Left cardiac atrium (tissue), 4 donors: ENCODE results near the gene NAT16. TPM values are rescaled to one million over a fixed set of nuclear protein-coding genes. Genes with fewer than 3 reads are reported as not detected.
A peak's percentile ranks its signal among the peaks of the same experiment; 100 is the strongest.

Experiments
- ATAC-seq, 2 donors: fragments of 200-7000 bp; cut with Tn5 transposase; one replicate each; pipeline ENCODE4 v1.9.1; 2020; ENCODE audit warnings: mild to moderate bottlenecking in 2 of 2, moderate library complexity in 2 of 2
- DNase-seq: peaks from one replicate; pipeline ENCODE4 v3.0.0-alpha.2; 2020
- intact Hi-C, 2 donors: fragments of 100-400 bp; cut with DNase I; formaldehyde crosslinking; loops; one replicate each; pipeline versions ENCODE4 v1.14.1 to v1.15.1; 2022 to 2023
- long read RNA-seq: library from polyadenylated mRNA; unstranded; transcript quantifications from one replicate; pipeline ENCODE4 v2.0.0, GENCODE V29; 2021
- total RNA-seq, 2 donors: library from RNA; stranded (reverse); fragmentation: NEBNext Ultra II Directional; extraction: Animal tissue kit (Norgen Biotek cat#: 25700); gene quantifications; one replicate each; pipeline ENCODE4 v1.2.1, GENCODE V29; 2021
- donor health status: DM: no; HTN: yes; CAD: no.
- donor health status: DM: no; HTN: yes; CAD: no; lungs with severe emphysema.
- donor health status: DM: yes; HTN: yes; CAD: no.
- donor health status: Dilated cardiomyopathy.

The NAT16 gene
- not detected for total RNA-seq
- long read RNA-seq: 0 reads

DNA sequence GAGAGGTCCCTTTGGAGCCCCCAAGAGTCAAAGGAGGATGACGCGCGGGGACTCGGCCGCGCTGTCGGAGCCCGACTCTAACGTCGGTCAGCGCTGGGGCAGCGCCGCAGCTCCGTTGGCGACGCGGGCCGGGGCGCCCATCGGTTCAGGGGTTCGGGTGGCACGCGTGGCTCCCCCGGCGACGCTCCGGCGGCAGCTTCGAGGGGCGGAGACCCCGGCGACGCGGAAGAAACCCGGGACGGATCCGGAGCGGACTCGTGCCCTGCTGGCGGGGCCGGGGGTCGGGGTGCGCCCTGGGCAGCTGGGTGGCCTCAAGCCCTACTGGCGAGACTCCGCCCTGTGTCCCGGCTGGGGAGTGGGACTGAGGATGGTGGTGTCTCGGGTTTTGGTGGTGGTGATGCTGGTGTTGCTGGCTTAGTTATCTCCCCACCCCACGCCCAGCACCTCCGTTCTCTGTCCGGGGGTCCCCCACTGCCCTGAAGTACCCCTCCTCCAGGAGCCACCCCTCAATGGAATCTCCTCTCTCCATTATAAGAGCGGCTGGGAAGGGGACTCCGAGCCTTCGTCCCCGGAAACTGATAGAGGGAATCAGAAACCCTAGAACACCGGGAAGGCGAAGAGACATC lies at the start of gene NAT16:
TSS of gene NAT16 (minus strand) at position 164 of the 626 bp plus-strand sequence. CDS start 5,486 bp downstream, outside the sequence.
- DNase-seq (no peak), ATAC-seq (no peak)
- intact Hi-C loops: no loop called here

DNA sequence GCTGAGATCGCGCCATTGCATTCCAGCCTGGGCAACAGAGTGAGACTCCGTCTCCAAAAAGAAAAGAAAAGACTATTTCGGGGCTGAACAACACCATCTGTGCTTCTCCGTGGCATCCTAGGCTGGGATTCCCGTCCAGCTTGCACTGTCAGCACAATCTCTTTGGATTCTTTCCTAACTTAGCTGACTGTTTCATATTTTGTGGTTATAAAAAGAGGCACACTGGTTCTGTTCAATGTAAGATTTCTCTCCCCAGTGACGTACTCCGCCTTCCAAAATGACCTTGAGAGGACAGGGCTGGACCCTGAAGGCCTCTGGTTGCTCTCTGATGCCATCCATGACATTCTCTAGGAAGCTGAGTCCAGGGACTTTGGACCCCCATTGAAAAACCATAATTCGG lies 46.6 kb upstream of the NAT16 start:
- intact Hi-C loops: no loop called here
- DNase-seq (no peak), ATAC-seq (no peak)

DNA sequence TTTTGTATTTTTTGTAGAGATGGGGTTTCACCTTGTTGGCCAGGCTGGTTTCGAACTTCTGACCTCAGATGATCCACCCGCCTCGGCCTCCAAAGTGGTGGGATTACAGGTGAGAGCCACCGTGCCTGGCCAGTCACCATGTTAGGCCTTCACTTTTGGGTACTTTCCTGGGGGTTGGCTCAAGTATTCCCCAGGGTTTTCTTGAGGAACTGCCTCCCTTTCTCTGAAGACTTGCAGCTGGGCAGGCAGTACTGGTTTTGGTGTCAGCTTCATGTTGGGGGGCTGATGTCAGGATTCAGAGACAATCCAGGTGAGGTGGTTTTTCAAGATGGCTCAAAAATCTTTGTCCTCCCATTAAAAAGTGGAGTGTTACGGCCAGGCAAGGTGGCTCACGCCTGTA lies 45.6 kb upstream of the NAT16 start:
- intact Hi-C loops: no loop called here
- ATAC-seq (no peak), DNase-seq (no peak)

DNA sequence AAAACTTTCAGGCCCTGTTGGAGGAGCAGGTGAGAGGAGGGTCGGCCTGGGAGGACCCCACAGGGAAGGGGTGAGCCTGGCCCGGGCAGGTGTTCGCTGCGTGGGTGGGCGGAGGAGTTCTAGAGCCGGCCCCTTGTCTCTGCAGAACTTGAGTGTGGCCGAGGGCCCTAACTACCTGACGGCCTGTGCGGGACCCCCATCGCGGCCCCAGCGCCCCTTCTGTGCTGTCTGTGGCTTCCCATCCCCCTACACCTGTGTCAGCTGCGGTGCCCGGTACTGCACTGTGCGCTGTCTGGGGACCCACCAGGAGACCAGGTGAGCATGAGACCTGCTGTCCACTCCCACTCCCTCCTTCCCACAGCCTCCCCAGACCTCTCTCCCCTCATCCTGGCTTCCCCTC lies 43.4 kb upstream of the NAT16 start:
- intact Hi-C loops: no loop called here
- DNase-seq: no peak

DNA sequence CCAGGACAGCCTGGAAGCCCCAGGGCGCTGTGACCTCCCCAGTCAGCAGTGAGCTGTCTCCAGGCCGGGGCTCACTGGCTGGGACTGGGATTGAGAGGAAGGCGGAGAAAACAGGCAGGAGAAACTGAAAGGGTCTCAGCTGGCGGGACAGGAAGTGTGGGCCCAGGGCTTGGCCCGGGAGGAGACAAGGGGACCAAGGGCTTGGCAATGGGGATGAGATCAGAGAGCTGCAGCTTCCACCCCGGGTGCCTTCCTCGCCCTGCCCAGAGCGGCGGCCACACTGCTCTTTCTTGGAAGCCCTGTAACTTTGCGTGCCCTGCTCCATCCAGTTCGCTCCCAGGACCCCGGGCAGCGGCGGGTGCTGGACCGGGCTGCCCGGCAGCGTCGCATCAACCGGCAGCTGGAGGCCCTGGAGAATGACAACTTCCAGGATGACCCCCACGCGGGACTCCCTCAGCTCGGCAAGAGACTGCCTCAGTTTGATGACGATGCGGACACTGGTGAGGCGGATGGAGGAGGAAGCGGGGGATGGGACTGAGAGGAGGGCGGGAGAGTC lies 42.3 kb upstream of the NAT16 start:
- intact Hi-C loops: no loop called here
- DNase-seq (no peak), ATAC-seq (no peak)

More for the DNA sequence above, 43.4 kb upstream of the NAT16 start:
- ATAC-seq: no peak

DNA sequence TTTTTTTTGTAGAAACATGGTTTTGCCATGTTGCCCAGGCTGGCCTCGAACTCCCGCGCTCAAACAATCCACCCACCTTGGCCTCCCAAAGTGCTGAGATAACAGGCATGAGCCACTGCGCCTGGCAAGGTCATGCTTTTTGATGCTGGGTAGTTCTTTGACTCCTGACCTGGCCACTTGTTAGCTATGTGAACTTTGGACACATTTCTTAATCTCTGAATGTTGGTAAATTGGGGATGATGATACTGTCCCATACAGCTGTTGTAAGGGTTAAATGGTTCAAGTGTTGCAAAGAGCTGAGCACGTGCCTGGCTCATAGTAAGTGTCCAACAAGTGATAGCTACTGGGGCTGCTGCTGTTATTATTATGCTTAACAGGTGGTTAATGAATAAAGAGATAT lies 40.2 kb upstream of the NAT16 start:
- intact Hi-C loops: no loop called here
- ATAC-seq (no peak), DNase-seq (no peak)

DNA sequence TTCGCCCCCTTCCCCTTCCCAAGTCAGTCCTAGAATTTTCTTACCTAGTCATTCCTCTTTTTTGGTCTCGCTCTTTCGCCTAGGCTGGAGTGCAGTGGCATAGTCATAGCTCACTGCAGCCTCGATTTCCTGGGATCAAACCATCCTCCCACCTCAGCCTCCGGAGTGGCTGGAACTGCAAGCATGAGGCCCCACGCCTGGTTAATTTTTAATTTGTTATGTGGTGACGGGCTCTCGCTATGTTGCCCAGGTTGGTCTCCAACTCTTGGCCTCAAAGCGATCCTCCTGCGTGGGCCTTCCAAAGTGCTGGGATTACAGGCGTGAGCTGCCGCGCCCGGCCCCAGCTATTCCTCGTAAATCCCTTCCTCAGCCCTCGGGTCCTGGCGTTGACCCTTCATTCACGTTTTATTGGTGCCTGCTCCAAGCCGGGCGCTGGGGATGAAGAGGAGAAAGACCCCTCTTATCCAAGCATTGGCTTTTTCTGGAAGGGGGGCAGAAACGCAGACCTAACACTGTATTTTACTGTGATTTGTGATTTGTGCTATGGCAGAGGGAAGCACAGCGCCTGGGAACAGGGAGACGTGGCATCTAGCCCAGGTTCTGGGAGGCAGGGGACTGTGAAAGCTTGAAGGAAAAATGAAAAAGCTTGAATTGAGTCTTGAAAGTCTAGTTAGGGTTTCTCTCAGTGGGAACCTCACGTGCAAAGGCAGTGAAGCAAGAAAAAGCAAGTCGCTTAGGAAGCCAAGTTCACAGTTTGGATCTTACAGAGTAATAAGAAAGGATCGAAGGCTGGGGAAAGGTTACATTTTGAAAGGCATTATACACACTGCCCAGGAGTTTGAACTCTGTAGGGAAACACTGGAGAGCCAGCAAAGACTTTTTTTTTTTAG lies 38.4 kb upstream of the NAT16 start:
- no peak for DNase-seq
- intact Hi-C loops: loop anchor here in 1 of 2 donors (5.0 kb wide), 1 partner anchor 34 kb away; no protein-coding TSS in a partner anchor
- ATAC-seq: peak in 1 of 2 donors; percentile 2

DNA sequence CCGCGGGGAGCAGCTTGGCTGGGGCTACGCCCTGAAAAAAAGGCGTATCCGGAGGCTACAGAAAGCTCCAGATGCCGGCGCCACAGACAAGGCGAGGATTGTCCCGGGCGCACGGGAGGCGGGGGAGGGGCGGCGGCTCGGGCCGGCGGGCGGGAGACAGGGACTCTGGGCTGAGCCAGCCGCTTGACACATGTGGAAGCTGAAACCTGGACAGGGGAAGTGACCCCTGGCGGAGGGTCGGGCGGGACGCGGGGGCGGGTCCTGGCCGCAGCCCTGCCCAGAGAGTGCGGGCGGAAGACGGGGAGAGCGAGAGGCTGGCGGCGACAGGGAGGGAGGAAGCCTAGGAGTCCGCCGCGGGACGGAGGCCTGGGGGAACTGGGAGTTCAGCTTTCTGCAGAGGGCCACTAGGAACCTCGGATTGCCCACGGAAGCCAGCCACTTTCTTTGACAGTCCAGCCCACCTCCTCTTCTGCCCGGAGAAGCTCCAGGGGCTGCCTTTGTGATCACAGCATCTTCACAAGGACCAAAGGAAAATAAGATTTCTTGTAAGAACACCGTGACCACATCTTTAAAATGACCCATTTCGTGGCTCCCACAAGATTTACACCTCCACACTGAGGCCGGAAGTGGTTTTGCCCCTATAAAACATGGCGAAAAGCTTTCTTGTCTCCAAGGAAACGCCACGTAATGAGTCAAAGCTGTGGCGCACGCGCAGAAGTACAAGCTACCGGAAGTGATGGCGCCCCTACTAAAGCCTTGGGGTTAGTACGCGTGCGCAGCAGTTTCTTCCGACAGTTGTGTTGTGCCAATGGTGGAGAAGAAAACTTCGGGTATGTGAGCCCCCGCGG lies 37.5 kb upstream of the NAT16 start, which contains the start of the genes PLOD3 and ZNHIT1:
TSS of gene PLOD3 (minus strand) at position 194 of the 848 bp plus-strand sequence. CDS start 307 bp downstream, outside the sequence.
TSS of gene ZNHIT1 (plus strand) at position 778 of the 848 bp plus-strand sequence. CDS start at position 809, 31 bp downstream.
- intact Hi-C loops: loop anchor here in 1 of 2 donors (5.0 kb wide), 1 partner anchor 35 kb away; no protein-coding TSS in a partner anchor
- ATAC-seq: peak; percentile 91 to 94
- DNase-seq: peak; percentile 99

DNA sequence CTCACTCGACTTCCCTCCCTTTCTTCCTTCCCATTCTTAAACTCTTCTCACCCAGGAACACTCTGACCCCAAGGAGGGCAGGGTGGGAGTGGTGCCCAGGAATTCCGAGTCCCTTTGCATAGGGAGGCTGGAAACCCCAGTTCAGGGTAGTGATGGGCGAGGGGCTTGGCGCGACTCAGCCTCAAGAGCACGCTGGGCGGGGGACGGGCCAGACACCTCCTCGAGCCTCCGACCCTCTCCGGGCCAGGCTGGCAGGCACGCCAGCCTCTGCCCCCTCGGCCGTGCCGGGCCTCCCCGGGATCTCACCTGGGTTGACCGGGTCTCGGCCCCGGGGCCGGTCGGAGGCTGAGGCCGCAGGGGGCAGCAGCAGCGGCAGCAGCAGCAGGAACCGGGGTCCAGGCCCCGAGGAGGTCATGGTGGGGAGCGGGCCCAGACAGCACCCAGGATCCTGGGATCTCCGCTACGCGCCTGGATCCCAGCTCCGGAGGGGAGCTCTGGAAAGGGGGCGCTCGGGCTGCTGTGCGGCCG lies 36.8 kb upstream of the NAT16 start:
- intact Hi-C loops: loop anchor here in 1 of 2 donors (5.0 kb wide), 1 partner anchor 35 kb away; no protein-coding TSS in a partner anchor
- ATAC-seq (peak in 1 of 2 donors; percentile 7), DNase-seq (no peak)

DNA sequence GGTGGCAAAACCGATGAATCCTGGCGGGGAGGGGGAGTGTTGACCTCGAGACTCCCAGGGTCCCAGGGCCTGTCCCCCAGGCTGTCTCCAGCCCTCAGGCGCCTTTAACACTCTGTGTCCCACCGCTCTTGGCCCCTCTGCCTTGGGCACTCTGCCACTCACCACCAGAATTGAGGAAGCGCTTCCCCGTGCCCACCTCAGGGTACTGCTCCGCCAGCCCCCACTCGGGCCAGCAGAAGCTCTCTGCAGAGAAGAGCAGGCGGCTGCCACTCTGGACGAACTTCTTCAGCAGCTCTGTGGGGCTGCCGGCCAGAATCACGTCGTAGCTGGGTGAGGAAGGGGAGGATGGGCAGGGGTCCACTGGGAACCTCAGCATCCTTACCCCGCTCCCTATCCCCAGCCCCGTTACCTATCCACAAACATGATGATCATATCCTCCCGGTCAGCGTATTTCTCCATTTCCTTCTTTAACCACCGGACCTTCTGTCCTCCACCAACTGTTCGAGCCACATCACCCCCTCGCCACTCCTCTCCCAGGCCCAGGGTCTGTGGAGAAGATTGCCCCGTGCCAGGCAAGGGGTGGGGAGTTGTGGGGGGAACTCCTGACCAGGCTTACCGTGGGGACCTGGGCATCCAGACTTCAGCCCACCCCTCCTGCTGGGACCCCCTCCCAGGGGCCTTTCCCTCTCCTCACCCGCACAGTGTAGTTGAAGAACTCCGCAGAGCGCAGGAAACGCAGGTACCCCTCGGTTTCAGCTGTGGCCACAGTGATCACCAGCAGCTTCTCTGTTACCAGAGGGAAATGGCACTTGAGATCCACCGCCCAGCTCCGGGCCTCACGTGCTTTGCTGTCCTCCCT lies 36.1 kb upstream of the NAT16 start:
- DNase-seq (no peak), ATAC-seq (peak in 1 of 2 donors; percentile 2)
- intact Hi-C loops: loop anchor here in 1 of 2 donors (5.0 kb wide), 1 partner anchor 36 kb away; no protein-coding TSS in a partner anchor

DNA sequence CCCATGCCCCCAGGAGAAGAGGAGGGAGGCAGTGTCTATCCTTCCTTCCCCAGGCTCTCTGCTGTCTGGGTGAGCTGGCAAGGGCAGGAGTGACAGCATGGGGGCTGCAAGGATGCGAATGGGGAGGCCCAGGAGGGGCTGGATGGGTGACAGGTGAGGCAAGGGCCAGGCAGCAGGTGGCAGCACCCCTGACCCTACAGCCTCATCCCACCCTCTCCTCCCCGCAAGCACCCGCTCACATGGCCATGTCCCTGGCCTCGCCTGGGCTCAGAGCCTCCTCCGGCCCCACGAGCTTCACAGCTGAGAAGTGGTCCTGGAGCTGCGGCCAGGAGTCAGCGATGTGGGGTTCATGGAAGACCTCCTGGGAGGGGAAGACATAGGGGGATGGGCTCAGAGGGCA lies 31.9 kb upstream of the NAT16 start:
- intact Hi-C loops: no loop called here
- DNase-seq (no peak), ATAC-seq (no peak)

DNA sequence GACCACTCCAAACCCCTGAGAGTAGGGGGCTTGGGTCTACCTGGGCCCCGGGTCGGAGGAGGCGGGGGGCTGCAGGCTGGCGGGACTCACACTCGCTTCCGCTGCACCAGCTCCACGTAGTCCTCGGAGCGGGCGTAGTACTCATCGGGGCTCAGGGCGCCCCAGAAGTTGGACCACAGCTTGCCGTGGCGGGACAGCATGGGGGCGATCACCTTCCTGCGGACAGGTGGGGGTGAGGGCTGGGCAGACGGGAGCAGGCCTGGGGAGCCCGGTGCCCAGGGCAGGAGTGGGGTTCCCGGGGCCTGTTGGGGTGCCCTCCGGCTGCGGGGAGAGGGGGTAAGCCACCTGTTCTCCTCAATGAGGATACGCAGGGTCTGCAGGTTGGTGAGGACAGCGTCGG lies 31.4 kb upstream of the NAT16 start:
- no peak for DNase-seq
- intact Hi-C loops: no loop called here

DNA sequence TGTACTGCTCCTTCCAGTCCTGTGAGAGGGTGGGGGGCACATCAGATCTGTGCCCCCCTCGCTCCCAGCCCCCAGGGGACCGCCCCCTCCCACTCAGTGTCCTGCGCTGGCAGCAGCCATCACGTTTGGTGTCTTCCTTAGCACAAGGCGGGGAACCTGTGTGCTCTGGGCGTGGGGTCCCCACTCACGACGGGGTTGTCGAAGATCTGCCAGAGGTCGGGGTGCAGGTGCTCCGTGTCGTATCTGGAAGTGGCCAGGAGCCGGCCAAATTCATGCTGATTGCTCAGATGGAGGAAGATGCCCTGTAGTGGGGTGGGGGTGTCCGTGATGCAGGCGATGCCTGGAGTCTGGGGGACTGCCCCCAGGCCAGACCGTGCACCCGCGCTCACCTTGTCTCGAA lies 30.1 kb upstream of the NAT16 start:
- DNase-seq (no peak), ATAC-seq (no peak)
- intact Hi-C loops: no loop called here

More for the DNA sequence above, 31.4 kb upstream of the NAT16 start:
- no peak for ATAC-seq

DNA sequence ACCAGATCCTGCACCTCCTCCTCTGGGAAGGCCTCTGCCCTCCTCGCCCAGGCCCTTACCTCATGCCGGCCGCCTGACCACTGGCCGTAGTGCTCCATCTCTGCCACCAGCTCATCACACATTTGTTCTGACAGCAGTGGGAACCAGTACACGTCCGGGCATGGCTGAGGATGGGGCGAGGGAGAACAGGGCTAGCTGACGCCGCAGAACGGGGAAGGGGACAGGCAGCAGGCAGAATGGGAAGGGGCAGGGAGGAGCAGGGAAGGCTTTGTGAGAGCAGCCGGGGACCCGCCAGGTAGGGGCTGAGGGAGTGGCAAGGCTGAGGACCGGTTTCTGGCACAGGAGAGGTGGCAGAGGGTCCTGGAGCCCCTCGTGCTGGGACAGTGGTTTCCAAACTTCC lies 28.7 kb upstream of the NAT16 start:
- ATAC-seq (no peak), DNase-seq (no peak)
- intact Hi-C loops: no loop called here

DNA sequence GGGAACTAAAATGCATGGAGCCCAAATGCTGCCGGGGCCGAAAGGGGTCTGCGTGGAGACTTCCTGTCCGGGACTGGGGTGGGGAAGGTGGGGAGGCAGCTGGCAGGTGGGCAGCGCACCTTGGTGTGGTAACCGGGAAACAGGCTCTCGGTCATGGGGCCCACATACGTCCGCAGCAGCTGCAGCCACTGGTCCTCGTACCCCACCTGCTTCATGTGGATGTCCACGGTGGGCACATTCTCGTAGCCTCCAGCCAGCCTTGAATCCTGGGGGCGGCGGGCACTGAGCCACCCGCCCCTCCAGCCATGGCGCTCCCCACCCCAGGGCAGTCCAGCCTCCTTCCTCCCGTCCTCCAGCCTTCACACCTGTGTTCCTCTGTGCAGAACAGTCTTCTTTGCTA lies 27.4 kb upstream of the NAT16 start:
- DNase-seq (no peak), ATAC-seq (no peak)
- intact Hi-C loops: no loop called here

DNA sequence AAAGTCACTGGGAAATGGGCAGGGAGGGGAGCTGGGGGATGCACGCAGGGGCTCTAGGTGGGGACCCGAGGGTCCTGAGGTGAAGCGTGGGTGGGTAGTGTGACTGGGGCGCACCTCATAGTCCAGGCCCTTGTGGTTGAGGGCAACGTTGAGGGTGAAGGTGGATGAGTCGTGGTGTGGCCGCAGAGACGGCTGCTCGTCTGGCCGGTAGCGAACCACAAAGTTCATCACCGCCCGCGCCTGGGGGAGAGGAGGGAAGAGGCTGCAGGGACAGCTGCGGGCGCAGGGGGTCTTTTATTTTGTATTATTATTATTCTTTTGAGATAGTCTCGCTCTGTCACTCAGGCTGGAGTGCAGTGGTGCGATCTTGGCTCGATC lies 26.6 kb upstream of the NAT16 start:
- ATAC-seq (no peak), DNase-seq (no peak)
- intact Hi-C loops: no loop called here

DNA sequence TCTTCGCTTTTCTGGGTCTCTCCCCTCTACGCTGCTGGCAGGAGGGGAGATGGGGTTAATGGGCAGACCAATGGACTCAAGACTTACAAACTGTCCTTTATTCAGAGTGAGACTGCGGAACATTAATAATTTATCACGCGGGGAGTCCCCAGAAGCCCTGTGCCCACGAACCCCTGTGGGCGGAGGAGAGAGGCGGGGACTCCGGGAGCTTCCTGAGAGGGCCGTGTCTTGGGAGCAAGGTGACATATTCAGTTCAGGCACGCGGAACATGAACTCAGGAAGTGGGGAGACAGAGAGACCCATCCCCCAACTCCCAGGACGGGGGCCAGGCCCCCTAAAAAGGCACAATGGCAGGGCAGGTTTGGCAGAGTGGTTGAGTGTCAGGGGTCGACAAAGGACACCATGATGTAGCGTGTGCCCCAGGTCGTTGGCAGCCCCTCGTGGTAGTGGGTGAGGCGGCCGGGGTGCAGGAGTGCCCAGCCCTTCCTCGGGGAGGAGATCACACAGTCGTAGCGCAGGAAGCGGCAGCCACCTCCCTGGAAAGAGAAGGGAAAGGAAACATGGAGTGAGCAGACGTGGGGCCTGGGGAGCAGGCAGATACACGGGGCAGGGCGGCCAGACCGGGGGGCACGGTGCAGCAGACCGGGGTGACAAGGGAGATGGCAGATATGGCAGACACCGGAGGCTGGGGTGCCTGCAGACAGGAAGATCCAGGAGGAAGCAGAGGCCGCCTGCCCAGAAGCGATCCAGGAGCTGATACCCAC lies 26.0 kb upstream of the NAT16 start:
- ATAC-seq (no peak), DNase-seq (no peak)
- intact Hi-C loops: no loop called here
